LNCAP (cell line): Measurements from ENCODE around the gene PLEKHG4B.

Experiments used
- TF ChIP-seq, protein P1 (sequence below): fragments of 450-650 bp; IDR thresholded peaks from 2 replicates; pipeline ENCODE4 v1.5.1; 2017; ENCODE audit warnings: mild to moderate bottlenecking

PLEKHG4B gene

DNA sequence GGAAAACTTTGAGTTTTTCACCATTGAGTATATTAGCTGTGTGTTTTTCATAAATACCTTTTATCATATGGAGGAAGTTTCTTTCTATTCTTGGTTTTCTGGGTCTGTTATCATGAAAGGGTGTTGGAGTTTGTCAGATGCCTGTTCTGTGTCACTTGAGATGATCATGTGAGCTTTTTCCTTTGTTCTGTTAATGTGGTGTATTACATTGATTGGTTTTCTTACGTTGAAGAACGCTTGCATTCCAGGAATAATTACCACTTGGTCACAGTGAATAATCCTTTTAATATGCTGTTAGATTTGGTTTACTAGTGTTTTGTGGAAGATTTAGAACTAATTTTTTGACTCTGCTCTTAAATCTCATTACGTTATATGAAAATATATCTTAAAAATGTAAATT lies 7.8 kb downstream of the PLEKHG4B start:
- TF ChIP-seq, protein P1, sequence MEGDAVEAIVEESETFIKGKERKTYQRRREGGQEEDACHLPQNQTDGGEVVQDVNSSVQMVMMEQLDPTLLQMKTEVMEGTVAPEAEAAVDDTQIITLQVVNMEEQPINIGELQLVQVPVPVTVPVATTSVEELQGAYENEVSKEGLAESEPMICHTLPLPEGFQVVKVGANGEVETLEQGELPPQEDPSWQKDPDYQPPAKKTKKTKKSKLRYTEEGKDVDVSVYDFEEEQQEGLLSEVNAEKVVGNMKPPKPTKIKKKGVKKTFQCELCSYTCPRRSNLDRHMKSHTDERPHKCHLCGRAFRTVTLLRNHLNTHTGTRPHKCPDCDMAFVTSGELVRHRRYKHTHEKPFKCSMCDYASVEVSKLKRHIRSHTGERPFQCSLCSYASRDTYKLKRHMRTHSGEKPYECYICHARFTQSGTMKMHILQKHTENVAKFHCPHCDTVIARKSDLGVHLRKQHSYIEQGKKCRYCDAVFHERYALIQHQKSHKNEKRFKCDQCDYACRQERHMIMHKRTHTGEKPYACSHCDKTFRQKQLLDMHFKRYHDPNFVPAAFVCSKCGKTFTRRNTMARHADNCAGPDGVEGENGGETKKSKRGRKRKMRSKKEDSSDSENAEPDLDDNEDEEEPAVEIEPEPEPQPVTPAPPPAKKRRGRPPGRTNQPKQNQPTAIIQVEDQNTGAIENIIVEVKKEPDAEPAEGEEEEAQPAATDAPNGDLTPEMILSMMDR: no peak

DNA sequence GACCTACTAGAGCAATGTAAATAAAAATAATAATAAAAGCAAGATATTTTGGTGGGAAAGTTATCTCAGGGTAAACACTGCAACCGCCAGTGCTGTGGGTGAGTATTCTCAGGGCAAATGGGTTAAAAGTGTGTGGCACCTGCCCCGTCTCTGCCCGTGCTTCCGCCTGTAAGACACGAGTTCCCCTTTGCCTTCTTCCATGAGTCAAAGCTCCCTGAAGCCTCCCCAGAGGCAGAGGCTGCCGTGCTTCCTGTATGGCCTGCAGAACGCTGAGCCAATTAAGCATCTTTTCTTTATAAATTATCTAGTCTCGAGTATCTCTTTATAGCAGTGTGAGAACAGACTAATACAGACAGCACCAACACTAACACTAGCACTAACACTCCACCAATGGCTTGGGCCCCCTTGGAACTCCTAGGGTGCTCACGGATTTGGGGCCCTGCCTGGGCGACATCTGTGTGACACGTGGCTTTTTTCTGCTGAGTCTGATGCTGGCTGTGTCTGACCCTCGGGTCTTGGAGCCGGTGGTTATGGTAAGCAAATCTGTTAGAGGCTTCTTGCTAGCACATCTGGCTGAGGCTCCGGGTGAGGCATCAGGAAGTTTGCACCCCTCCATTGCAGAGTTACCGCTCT lies 10.6 kb downstream of the PLEKHG4B start:
- TF ChIP-seq, protein P1: no peak

DNA sequence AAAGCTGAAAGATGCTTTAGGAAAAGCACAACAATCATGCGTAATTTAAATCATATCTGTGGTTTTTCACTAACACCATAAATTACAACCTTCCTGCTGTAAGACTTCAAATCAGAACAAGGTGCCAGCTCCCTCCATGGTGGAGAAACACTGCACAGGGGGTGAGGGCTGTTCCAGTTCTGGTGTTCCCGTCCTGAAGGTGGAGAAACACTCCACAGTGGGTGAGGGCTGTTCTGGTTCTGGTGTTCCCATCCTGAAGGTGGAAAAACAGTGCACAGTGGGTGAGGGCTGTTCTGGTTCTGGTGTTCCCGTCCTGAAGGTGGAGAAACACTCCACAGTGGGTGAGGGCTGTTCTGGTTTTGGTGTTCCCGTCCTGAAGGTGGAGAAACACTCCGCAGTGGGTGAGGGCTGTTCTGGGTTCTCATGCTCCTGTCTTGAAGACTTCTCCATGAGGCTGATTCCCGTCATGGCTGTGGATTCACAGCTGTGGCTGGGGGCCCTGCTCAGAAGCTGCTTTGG lies 12.9 kb downstream of the PLEKHG4B start:
- TF ChIP-seq, protein P1: no peak

DNA sequence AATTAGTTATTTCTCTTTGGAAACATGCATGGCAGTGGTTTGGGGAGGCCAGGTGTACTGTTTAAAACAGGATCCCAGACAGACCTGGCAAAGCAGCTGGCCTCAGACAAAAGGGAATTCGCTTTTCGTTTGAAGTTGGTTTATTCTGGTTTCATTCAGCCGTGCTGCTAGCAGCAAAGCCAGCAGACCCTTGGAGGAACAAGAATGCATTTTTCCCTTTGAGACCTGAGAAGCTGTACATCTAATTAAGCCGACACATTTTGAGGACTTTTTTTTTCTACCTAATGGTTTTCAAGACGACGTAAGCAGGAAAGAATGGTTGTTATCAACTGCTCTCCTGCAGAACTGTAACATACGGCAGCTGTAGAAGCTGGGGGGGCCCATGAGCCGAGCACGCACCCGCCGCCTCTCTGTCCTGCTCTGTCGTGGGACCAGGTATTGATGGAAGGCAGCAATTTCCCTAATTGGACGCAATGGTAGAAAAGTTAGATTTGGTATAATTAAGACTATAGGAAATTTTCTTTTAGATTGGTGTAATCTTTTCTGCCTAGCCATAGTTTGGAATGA lies 13.6 kb downstream of the PLEKHG4B start:
- TF ChIP-seq, protein P1: no peak

DNA sequence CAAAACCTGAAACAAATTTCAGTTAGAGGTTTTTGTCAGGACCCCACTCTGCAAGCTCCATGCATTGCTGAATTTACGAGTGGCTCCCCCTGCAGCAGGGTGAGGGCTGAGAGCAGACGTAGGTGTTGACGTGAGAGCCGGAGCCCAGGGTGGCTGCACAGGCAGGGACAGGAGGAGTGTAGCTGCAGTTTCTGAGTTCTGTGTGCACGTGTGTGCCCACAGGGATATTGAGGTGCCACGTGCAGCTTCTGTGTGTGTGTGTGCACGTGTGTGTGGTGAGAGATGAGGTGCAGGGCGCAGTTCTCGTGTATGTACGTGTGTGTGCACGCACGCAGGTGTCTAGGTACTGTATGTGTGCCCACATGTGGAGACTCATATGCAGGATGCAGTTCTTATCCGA lies 14.6 kb downstream of the PLEKHG4B start:
- TF ChIP-seq, protein P1: no peak

DNA sequence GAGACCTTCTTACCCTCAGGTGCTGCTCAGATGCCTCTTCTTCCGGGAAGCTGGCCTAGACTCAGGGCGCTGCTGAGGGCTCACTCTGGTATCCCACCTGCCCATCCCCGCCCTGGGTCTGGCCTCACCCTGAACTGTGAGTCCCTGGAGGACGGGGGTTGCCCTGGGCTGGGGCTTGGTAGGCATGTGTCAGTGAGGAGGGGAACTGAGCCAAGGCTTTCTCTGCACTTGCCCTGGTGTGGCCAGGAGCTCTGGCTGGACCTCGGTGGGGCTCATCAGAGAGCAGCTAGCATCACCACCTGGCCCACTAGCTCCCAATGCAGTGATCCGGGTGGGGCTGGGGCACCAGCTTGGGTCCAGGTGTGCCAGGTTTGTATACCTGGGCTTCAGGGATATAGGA lies 15.6 kb downstream of the PLEKHG4B start:
- TF ChIP-seq, protein P1: no peak

DNA sequence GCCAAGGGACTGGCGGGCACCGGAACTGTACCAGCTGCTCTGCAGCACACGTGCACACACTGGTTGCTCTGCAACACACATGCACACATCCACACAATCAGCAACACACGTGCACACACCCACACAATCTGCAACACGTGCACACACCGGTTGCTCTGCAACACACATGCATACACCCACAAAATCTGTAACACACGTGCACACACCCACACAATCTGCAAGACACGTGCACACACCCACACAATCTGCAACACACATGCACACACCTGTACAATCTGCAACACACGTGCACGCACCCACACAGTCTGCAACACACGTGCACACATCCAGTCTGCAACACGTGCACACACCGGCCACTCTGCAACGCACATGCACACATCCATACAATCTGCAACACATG lies 17.9 kb downstream of the PLEKHG4B start:
- TF ChIP-seq, protein P1: no peak
